Esophagus muscularis mucosa (tissue), 3 donors: ENCODE measurements around the gene PDGFB.
"Not testable (repeated sequence)": the region's sequence is repeated elsewhere in the genome, so short reads cannot be mapped to it uniquely, and the experiment has no call there.

Experiments used
- POLR2A ChIP-seq: fragments of 450-650 bp; IDR thresholded peaks from one replicate; pipeline ENCODE4 v1.6.1; 2017; ENCODE audit warnings: antibody characterized with exemption, moderate library complexity, mild to moderate bottlenecking, low read depth
- TF ChIP-seq, protein P1 (sequence below), 3 experiments: fragments of 200-600 bp in 2 of 3; fragments of 450-650 bp in 1 of 3; sonication (generic) in 2 of 3; IDR thresholded peaks; one replicate each; pipeline ENCODE4 v1.5.1; 2017 to 2019; ENCODE audit warnings: antibody characterized with exemption in 3 of 3, mild to moderate bottlenecking in 2 of 3, moderate library complexity in 1 of 3

DNA sequence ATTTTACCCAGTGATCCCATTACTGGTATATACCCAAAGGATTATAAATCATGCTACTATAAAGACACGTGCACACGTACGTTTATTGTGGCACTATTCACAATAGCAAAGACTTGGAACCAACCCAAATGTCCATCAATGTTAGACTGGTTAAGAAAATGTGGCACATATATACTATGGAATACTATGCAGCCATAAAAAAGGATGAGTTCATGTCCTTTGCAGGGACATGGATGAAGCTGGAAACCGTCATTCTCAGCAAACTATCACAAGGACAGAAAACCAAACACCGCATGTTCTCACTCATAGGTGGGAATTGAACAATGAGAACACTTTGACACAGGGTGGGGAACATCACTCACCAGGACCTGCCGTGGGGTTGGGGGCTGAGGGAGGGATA lies 26.4 kb downstream of the PDGFB start:
- TF ChIP-seq, protein P1, sequence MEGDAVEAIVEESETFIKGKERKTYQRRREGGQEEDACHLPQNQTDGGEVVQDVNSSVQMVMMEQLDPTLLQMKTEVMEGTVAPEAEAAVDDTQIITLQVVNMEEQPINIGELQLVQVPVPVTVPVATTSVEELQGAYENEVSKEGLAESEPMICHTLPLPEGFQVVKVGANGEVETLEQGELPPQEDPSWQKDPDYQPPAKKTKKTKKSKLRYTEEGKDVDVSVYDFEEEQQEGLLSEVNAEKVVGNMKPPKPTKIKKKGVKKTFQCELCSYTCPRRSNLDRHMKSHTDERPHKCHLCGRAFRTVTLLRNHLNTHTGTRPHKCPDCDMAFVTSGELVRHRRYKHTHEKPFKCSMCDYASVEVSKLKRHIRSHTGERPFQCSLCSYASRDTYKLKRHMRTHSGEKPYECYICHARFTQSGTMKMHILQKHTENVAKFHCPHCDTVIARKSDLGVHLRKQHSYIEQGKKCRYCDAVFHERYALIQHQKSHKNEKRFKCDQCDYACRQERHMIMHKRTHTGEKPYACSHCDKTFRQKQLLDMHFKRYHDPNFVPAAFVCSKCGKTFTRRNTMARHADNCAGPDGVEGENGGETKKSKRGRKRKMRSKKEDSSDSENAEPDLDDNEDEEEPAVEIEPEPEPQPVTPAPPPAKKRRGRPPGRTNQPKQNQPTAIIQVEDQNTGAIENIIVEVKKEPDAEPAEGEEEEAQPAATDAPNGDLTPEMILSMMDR (IDR thresholded peaks at IDR 0.05), result not testable (repeated sequence)
- not testable (repeated sequence) for TF ChIP-seq POLR2A
